Measurements from ENCODE around the gene F12.
A peak's percentile ranks its signal among the peaks of the same experiment; 100 is the strongest.
"Not testable (repeated sequence)": the region's sequence is repeated elsewhere in the genome, so short reads cannot be mapped to it uniquely, and the experiment has no call there.

F12 gene

GRCh38 chr5:177378884-177379883 lies 30.2 kb downstream of the F12 start:
- Mint-ChIP-seq H3K27ac (no peak overlapping the region), H3K4me3 (no peak overlapping the region), H3K27me3 (no peaks in the 10 kb centered on the region), H3K4me1 (ENCODE audit: low read depth) (peaks cover 23% of the 10 kb centered on the region), H3K9me3 (no peaks in the 10 kb centered on the region), H3K36me3 (ENCODE audit: low read depth) (no peaks in the 10 kb centered on the region)

- no peaks in the 10 kb centered on the region for H3K27me3 Mint-ChIP-seq
- H3K4me1 Mint-ChIP-seq (ENCODE audit: low read depth) = peaks cover 34% of the 10 kb centered on the region
- H3K4me3 Mint-ChIP-seq = no peak overlapping the region
- no peaks in the 10 kb centered on the region for H3K36me3 Mint-ChIP-seq (ENCODE audit: low read depth)
- H3K9me3 Mint-ChIP-seq = no peaks in the 10 kb centered on the region
- no peak overlapping the region for H3K27ac Mint-ChIP-seq
Measured at GRCh38 chr5:177377851-177378776, 31.2 kb downstream of the F12 start.

GRCh38 chr5:177376107-177376506 lies 33.3 kb downstream of the F12 start:
- peaks cover 48% of the 10 kb centered on the region for H3K4me1 Mint-ChIP-seq (ENCODE audit: low read depth)
- no peak overlapping the region for H3K27ac Mint-ChIP-seq
- no peaks in the 10 kb centered on the region for H3K36me3 Mint-ChIP-seq (ENCODE audit: low read depth)
- H3K9me3 Mint-ChIP-seq = no peaks in the 10 kb centered on the region
- no peaks in the 10 kb centered on the region for H3K27me3 Mint-ChIP-seq
- no peak overlapping the region for H3K4me3 Mint-ChIP-seq

GRCh38 chr5:177375516-177375915 lies 33.8 kb downstream of the F12 start:
- H3K4me3 Mint-ChIP-seq; H3K27me3 Mint-ChIP-seq; H3K27ac Mint-ChIP-seq; H3K9me3 Mint-ChIP-seq; H3K36me3 Mint-ChIP-seq (ENCODE audit: low read depth): not testable (repeated sequence)
- peaks cover 48% of the 10 kb centered on the region for H3K4me1 Mint-ChIP-seq (ENCODE audit: low read depth)

GRCh38 chr5:177374211-177374610 lies 35.2 kb downstream of the F12 start:
- H3K9me3 Mint-ChIP-seq = no peaks in the 10 kb centered on the region
- H3K27me3 Mint-ChIP-seq = no peaks in the 10 kb centered on the region
- H3K4me3 Mint-ChIP-seq = no peak overlapping the region
- peaks cover 47% of the 10 kb centered on the region for H3K4me1 Mint-ChIP-seq (ENCODE audit: low read depth)
- peaks cover 7% of the 10 kb centered on the region for H3K36me3 Mint-ChIP-seq (ENCODE audit: low read depth)
- H3K27ac Mint-ChIP-seq = peak overlapping the region; percentile 70

- Mint-ChIP-seq H3K27me3 (no peaks in the 10 kb centered on the region), H3K4me1 (ENCODE audit: low read depth) (peaks cover 48% of the 10 kb centered on the region), H3K4me3 (no peak overlapping the region), H3K27ac (peak overlapping the region; percentile 70), H3K9me3 (no peaks in the 10 kb centered on the region), H3K36me3 (ENCODE audit: low read depth) (peaks cover 11% of the 10 kb centered on the region)
Measured at GRCh38 chr5:177373806-177374205, 35.6 kb downstream of the F12 start.

GRCh38 chr5:177372910-177373309 lies 36.5 kb downstream of the F12 start:
- Mint-ChIP-seq H3K27me3 (no peaks in the 10 kb centered on the region), H3K9me3 (no peaks in the 10 kb centered on the region), H3K27ac (peak overlapping the region; percentile 71), H3K4me1 (ENCODE audit: low read depth) (peaks cover 55% of the 10 kb centered on the region), H3K4me3 (no peak overlapping the region), H3K36me3 (ENCODE audit: low read depth) (peaks cover 20% of the 10 kb centered on the region)

GRCh38 chr5:177372034-177372896 lies 37.1 kb downstream of the F12 start:
- H3K27me3 Mint-ChIP-seq = no peaks in the 10 kb centered on the region
- H3K4me3 Mint-ChIP-seq = no peak overlapping the region
- peak overlapping the region; percentile 71 for H3K27ac Mint-ChIP-seq
- H3K36me3 Mint-ChIP-seq (ENCODE audit: low read depth) = peaks cover 20% of the 10 kb centered on the region
- no peaks in the 10 kb centered on the region for H3K9me3 Mint-ChIP-seq
- peaks cover 55% of the 10 kb centered on the region for H3K4me1 Mint-ChIP-seq (ENCODE audit: low read depth)

- H3K27me3 Mint-ChIP-seq = no peaks in the 10 kb centered on the region
- peaks cover 22% of the 10 kb centered on the region for H3K36me3 Mint-ChIP-seq (ENCODE audit: low read depth)
- no peaks in the 10 kb centered on the region for H3K9me3 Mint-ChIP-seq
- H3K4me3 Mint-ChIP-seq = no peak overlapping the region
- H3K4me1 Mint-ChIP-seq (ENCODE audit: low read depth) = peaks cover 57% of the 10 kb centered on the region
- H3K27ac Mint-ChIP-seq = no peak overlapping the region
Measured at GRCh38 chr5:177371120-177372033, 38.0 kb downstream of the F12 start.

- Mint-ChIP-seq H3K27ac (no peak overlapping the region), H3K4me1 (ENCODE audit: low read depth) (peaks cover 63% of the 10 kb centered on the region), H3K4me3 (no peak overlapping the region), H3K27me3 (no peaks in the 10 kb centered on the region), H3K36me3 (ENCODE audit: low read depth) (peaks cover 24% of the 10 kb centered on the region), H3K9me3 (no peaks in the 10 kb centered on the region)
Measured at GRCh38 chr5:177370488-177371119, 38.8 kb downstream of the F12 start.

- Mint-ChIP-seq H3K36me3 (ENCODE audit: low read depth) (peaks cover 24% of the 10 kb centered on the region), H3K4me1 (ENCODE audit: low read depth) (peaks cover 71% of the 10 kb centered on the region), H3K9me3 (no peaks in the 10 kb centered on the region), H3K4me3 (no peak overlapping the region), H3K27ac (no peak overlapping the region), H3K27me3 (no peaks in the 10 kb centered on the region)
Measured at GRCh38 chr5:177369645-177370440, 39.5 kb downstream of the F12 start.

- Mint-ChIP-seq H3K27ac (no peak overlapping the region), H3K36me3 (ENCODE audit: low read depth) (peaks cover 24% of the 10 kb centered on the region), H3K4me3 (no peak overlapping the region), H3K9me3 (no peaks in the 10 kb centered on the region), H3K4me1 (ENCODE audit: low read depth) (peaks cover 73% of the 10 kb centered on the region), H3K27me3 (no peaks in the 10 kb centered on the region)
Measured at GRCh38 chr5:177368869-177369644, 40.3 kb downstream of the F12 start.
